ENCODE measurements around the gene SEC24B. TPM values are rescaled to one million over a fixed set of nuclear protein-coding genes. Genes with fewer than 3 reads are reported as not detected.
"Not testable (repeated sequence)": the region's sequence is repeated elsewhere in the genome, so short reads cannot be mapped to it uniquely, and the experiment has no call there.

The SEC24B gene
- total RNA-seq, 1 experiment from 2014 or later: 35.0 TPM

DNA sequence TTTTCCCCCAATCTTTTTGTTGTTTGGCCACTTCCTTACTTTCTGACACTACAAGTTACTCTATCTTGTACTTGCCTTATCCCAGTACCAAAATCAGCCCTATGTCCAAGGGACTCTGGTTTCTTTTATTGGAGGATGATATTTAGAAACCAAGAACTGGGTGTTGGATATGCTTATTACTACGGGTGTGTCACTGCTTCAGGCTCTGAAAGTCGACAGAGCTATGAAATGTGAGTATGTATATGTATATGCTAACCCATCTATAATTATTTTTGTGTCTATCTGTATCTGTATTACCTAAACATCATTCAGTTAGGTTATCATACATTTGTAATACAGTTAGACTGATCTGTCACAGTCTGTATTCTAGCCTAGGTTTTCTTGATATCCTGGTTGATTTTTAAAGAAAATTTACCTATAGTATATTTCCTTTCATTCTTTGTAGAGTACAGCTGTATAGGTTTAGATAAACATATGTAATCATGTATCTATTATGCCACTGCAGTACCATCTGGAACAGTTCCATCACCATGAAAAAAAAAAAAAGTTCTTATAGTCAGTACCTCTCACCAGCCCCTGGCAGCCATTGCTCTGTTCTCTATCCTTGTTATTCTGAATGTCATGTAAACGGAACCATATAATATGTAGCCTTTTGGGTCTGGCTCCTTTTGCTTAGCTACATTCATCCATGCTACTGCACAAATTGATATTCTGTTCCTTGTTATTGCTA, 18.1 kb downstream of the SEC24B start:
- H3K36me3 Mint-ChIP-seq (ENCODE audit: insufficient read depth, unreplicated experiment): peaks cover 58% of the 10 kb centered on the region
- ChIA-PET CTCF (interaction anchor here (0.9 to 1.8 kb wide), 4 partner anchors 11 to 24 kb away, joined by 3 to 5 read pairs (median 4); no protein-coding TSS in a partner anchor), POLR2A (interaction anchor here (0.7 to 1.3 kb wide), 3 partner anchors 9 to 16 kb away, joined by 3 to 8 read pairs (median 4); no protein-coding TSS in a partner anchor)
- peaks cover 4% of the 10 kb centered on the region for H3K4me1 Mint-ChIP-seq (ENCODE audit: insufficient read depth, unreplicated experiment)
- no peak overlapping the region for H3K27ac Mint-ChIP-seq (ENCODE audit: low read depth, unreplicated experiment)
- H3K27me3 Mint-ChIP-seq (ENCODE audit: insufficient read depth, unreplicated experiment): no peaks in the 10 kb centered on the region
- no peaks in the 10 kb centered on the region for H3K9me3 Mint-ChIP-seq (ENCODE audit: unreplicated experiment)
- no TSS peak for BruUV-seq (replicated peaks)
- H3K4me3 Mint-ChIP-seq (ENCODE audit: unreplicated experiment): no peak overlapping the region
- intact Hi-C loops (cut with micrococcal nuclease): no loop called here
- TF ChIP-seq, protein P1, sequence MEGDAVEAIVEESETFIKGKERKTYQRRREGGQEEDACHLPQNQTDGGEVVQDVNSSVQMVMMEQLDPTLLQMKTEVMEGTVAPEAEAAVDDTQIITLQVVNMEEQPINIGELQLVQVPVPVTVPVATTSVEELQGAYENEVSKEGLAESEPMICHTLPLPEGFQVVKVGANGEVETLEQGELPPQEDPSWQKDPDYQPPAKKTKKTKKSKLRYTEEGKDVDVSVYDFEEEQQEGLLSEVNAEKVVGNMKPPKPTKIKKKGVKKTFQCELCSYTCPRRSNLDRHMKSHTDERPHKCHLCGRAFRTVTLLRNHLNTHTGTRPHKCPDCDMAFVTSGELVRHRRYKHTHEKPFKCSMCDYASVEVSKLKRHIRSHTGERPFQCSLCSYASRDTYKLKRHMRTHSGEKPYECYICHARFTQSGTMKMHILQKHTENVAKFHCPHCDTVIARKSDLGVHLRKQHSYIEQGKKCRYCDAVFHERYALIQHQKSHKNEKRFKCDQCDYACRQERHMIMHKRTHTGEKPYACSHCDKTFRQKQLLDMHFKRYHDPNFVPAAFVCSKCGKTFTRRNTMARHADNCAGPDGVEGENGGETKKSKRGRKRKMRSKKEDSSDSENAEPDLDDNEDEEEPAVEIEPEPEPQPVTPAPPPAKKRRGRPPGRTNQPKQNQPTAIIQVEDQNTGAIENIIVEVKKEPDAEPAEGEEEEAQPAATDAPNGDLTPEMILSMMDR (IDR thresholded peaks at IDR 0.05; ENCODE audit: unreplicated experiment): no peak
- no peak for DNase-seq (ENCODE audit: unreplicated experiment)

DNA sequence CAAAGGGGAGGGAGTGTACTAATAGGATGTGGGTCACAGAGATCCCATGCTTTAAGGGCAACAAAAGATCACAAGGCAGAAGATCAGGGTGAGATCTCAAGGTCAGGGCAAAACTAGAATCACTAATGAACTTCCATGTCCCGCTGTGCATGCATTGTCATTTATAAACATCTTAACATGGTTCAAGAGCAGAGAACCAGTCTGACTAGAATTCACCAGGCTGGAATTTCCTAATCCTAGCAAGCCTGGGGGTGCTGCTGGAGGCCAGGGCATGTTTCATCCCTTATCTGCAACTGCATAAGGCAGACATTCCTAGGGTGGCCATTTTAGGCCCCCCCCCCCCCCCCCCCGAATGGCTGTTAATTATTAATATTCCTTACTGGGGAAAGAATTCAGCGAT, 19.5 kb downstream of the SEC24B start:
- DNase-seq (ENCODE audit: unreplicated experiment); H3K4me3 Mint-ChIP-seq (ENCODE audit: unreplicated experiment); H3K27ac Mint-ChIP-seq (ENCODE audit: low read depth, unreplicated experiment); H3K4me1 Mint-ChIP-seq (ENCODE audit: insufficient read depth, unreplicated experiment); intact Hi-C loops (cut with micrococcal nuclease); BruUV-seq (replicated peaks); H3K27me3 Mint-ChIP-seq (ENCODE audit: insufficient read depth, unreplicated experiment); H3K9me3 Mint-ChIP-seq (ENCODE audit: unreplicated experiment): not testable (repeated sequence)
- POLR2A ChIA-PET: interaction anchor here (0.7 kb wide), 1 partner anchor 10 kb away, joined by 3 read pairs; no protein-coding TSS in a partner anchor
- H3K36me3 Mint-ChIP-seq (ENCODE audit: insufficient read depth, unreplicated experiment): peaks cover 50% of the 10 kb centered on the region
- CTCF ChIA-PET: interaction anchor here (1.0 to 1.4 kb wide), 2 partner anchors 20 to 26 kb away, joined by 4 read pairs; partner anchors contain the start of gene SEC24B

DNA sequence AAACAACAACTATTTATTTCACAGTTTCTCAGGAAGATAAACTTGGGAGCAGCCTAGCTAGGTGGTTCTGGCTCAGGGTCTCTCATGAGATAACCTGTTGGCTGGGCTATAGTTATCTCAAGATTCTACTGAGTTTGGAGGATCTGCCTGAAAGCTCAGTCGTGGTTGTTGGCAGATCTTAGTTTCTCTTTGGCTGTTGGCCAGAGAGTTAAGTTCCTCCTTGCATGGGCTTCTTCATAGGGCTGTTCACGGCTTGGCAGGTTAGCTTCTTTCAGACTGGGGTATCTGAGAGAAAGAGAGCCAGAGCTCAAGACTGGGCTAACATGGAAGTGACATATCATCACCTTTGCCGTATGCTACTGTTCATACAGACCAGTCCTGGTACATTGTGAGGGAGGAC, 28.7 kb downstream of the SEC24B start:
- intact Hi-C loops (cut with micrococcal nuclease): no loop called here
- TF ChIP-seq, protein P1 (IDR thresholded peaks at IDR 0.05; ENCODE audit: unreplicated experiment): no peak
- no peak for DNase-seq (ENCODE audit: unreplicated experiment)
- BruUV-seq (replicated peaks): no TSS peak
- H3K27me3 Mint-ChIP-seq (ENCODE audit: insufficient read depth, unreplicated experiment): no peaks in the 10 kb centered on the region
- H3K4me1 Mint-ChIP-seq (ENCODE audit: insufficient read depth, unreplicated experiment): peaks cover 25% of the 10 kb centered on the region
- peak overlapping the region; percentile 71 for H3K27ac Mint-ChIP-seq (ENCODE audit: low read depth, unreplicated experiment)
- H3K36me3 Mint-ChIP-seq (ENCODE audit: insufficient read depth, unreplicated experiment): peaks cover 31% of the 10 kb centered on the region
- CTCF ChIA-PET: interaction anchor here (0.6 to 2.2 kb wide), 7 partner anchors 9 to 497 kb away, joined by 3 to 10 read pairs (median 3); partner anchors contain the start of gene SEC24B
- H3K9me3 Mint-ChIP-seq (ENCODE audit: unreplicated experiment): no peaks in the 10 kb centered on the region
- POLR2A ChIA-PET: interaction anchor here (1.0 to 2.6 kb wide), 3 partner anchors 11 to 29 kb away, joined by 3 to 8 read pairs (median 4); partner anchors contain the start of gene SEC24B
- no peak overlapping the region for H3K4me3 Mint-ChIP-seq (ENCODE audit: unreplicated experiment)

DNA sequence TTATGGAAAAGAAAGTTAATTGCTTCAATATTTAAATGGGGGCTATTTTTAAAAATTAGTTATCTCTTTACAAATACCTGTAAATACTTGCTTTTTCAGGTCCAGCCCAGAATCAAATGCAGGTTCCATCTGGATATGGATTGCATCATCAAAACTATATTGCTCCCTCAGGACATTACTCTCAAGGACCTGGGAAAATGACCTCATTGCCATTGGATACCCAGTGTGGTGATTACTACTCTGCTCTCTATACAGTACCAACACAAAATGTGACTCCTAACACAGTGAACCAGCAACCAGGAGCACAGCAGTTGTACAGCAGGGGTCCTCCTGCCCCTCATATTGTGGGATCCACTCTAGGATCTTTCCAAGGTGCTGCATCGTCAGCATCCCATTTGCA, 29.2 kb downstream of the SEC24B start:
- TF ChIP-seq, protein P1 (IDR thresholded peaks at IDR 0.05; ENCODE audit: unreplicated experiment): no peak
- ChIA-PET POLR2A (interaction anchor here (1.4 kb wide), 1 partner anchor 12 kb away, joined by 3 read pairs; no protein-coding TSS in a partner anchor), CTCF (interaction anchor here (0.9 to 2.2 kb wide), 4 partner anchors 9 to 30 kb away, joined by 3 to 10 read pairs (median 6); partner anchors contain the start of gene SEC24B)
- peak; percentile 49 for DNase-seq (ENCODE audit: unreplicated experiment)
- Mint-ChIP-seq H3K27ac (ENCODE audit: low read depth, unreplicated experiment) (peak overlapping the region; percentile 71), H3K4me3 (ENCODE audit: unreplicated experiment) (no peak overlapping the region), H3K27me3 (ENCODE audit: insufficient read depth, unreplicated experiment) (no peaks in the 10 kb centered on the region), H3K9me3 (ENCODE audit: unreplicated experiment) (no peaks in the 10 kb centered on the region), H3K36me3 (ENCODE audit: insufficient read depth, unreplicated experiment) (peaks cover 34% of the 10 kb centered on the region), H3K4me1 (ENCODE audit: insufficient read depth, unreplicated experiment) (peaks cover 25% of the 10 kb centered on the region)
- BruUV-seq (replicated peaks): no TSS peak
- intact Hi-C loops (cut with micrococcal nuclease): no loop called here

Data from MCF 10A (cell line).